Measurements from ENCODE around the gene SLC2A2. TPM values are rescaled to one million over a fixed set of nuclear protein-coding genes. Genes with fewer than 3 reads are reported as not detected.

SLC2A2 gene
- total and polyA plus RNA-seq, 12 donors = not detected

- intact Hi-C loops (cut with DNase I) = no loop called here
- ATAC-seq = no peak
- Histone ChIP-seq H3K27me3 (no peaks in the 10 kb centered on the region), H3K4me3 (no peak overlapping the region), H3K36me3 (no peaks in the 10 kb centered on the region), H3K9me3 (no peaks in the 10 kb centered on the region), H3K4me1 (no peaks in the 10 kb centered on the region), H3K27ac (no peak overlapping the region)
- TF ChIP-seq CTCF (IDR thresholded peaks at IDR 0.05) = no peak
- 66% methylated on average over 2 of the region's 2 CpGs for WGBS, 2 donors
- DNase-seq = no peak
Measured at GRCh38 chr3:171011109-171011872, 15.2 kb downstream of the SLC2A2 start.

GRCh38 chr3:171007316-171007715, 19.2 kb downstream of the SLC2A2 start:
- Histone ChIP-seq H3K27me3 (no peaks in the 10 kb centered on the region), H3K36me3 (no peaks in the 10 kb centered on the region), H3K27ac (no peak overlapping the region), H3K4me3 (no peak overlapping the region), H3K9me3 (no peaks in the 10 kb centered on the region), H3K4me1 (no peaks in the 10 kb centered on the region)
- DNase-seq (no peak), ATAC-seq (no peak)
- intact Hi-C loops (cut with DNase I) = no loop called here
- TF ChIP-seq CTCF (IDR thresholded peaks at IDR 0.05) = no peak

- Histone ChIP-seq H3K27me3 (no peaks in the 10 kb centered on the region), H3K9me3 (no peaks in the 10 kb centered on the region), H3K4me3 (no peak overlapping the region), H3K4me1 (no peaks in the 10 kb centered on the region), H3K36me3 (no peaks in the 10 kb centered on the region), H3K27ac (no peak overlapping the region)
- TF ChIP-seq CTCF (IDR thresholded peaks at IDR 0.05) = no peak
- intact Hi-C loops (cut with DNase I) = no loop called here
- no peak for DNase-seq
- WGBS, 2 donors = 77 to 85% methylated on average over 4 of the region's 4 CpGs
- ATAC-seq = no peak
Measured at GRCh38 chr3:171005648-171006047, 20.9 kb downstream of the SLC2A2 start.

- no peak for TF ChIP-seq CTCF (IDR thresholded peaks at IDR 0.05)
- Histone ChIP-seq H3K27me3 (no peaks in the 10 kb centered on the region), H3K9me3 (no peaks in the 10 kb centered on the region), H3K27ac (no peak overlapping the region), H3K4me1 (peaks cover 0 to 23% (median 7%) of the 10 kb centered on the region in 9 donors), H3K4me3 (no peak overlapping the region), H3K36me3 (no peaks in the 10 kb centered on the region)
- ATAC-seq (no peak), DNase-seq (no peak)
- intact Hi-C loops (cut with DNase I) = no loop called here
- WGBS, 2 donors = 75 to 80% methylated on average over 5 of the region's 5 CpGs
Measured at GRCh38 chr3:171001957-171002694, 24.4 kb downstream of the SLC2A2 start.

Measured in heart right ventricle (tissue), 16 donors.